ENCODE measurements around the gene ERP27.

GRCh38 chr12:14979468-14979867 is 41.1 kb upstream of the ERP27 start:
- no peak for TF ChIP-seq SIN3A (IDR thresholded peaks at IDR 0.05; ENCODE audit: borderline replicate concordance, low read depth, low read length)
- TF ChIP-seq RXRA (IDR thresholded peaks at IDR 0.05; ENCODE audit: borderline replicate concordance, low read depth) = no peak
- no peak for TF ChIP-seq MAX (IDR thresholded peaks at IDR 0.05; ENCODE audit: low read depth)
- no peak for TF ChIP-seq NFIC (IDR thresholded peaks at IDR 0.05; ENCODE audit: borderline replicate concordance)
- TF ChIP-seq, protein P1, sequence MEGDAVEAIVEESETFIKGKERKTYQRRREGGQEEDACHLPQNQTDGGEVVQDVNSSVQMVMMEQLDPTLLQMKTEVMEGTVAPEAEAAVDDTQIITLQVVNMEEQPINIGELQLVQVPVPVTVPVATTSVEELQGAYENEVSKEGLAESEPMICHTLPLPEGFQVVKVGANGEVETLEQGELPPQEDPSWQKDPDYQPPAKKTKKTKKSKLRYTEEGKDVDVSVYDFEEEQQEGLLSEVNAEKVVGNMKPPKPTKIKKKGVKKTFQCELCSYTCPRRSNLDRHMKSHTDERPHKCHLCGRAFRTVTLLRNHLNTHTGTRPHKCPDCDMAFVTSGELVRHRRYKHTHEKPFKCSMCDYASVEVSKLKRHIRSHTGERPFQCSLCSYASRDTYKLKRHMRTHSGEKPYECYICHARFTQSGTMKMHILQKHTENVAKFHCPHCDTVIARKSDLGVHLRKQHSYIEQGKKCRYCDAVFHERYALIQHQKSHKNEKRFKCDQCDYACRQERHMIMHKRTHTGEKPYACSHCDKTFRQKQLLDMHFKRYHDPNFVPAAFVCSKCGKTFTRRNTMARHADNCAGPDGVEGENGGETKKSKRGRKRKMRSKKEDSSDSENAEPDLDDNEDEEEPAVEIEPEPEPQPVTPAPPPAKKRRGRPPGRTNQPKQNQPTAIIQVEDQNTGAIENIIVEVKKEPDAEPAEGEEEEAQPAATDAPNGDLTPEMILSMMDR (IDR thresholded peaks at IDR 0.05) = no peak
- no peak for TF ChIP-seq GABPA (IDR thresholded peaks at IDR 0.05; ENCODE audit: low read depth)
- TF ChIP-seq FOSL2 (IDR thresholded peaks at IDR 0.05; ENCODE audit: borderline replicate concordance, low read depth) = no peak
- no peak for TF ChIP-seq GATA2 (CRISPR knock-in tag; IDR thresholded peaks at IDR 0.05)
- TF ChIP-seq EZH2phosphoT487 (IDR thresholded peaks at IDR 0.05; ENCODE audit: borderline replicate concordance, low read depth) = no peak
- no peak for TF ChIP-seq IRF3 (IDR thresholded peaks at IDR 0.05; ENCODE audit: low read depth, low read length)
- TF ChIP-seq POLR2AphosphoS5 (IDR thresholded peaks at IDR 0.05; ENCODE audit: low read depth, low read length) = no peak
- TF ChIP-seq JUND (IDR thresholded peaks at IDR 0.05) = no peak
- TF ChIP-seq, protein P2, sequence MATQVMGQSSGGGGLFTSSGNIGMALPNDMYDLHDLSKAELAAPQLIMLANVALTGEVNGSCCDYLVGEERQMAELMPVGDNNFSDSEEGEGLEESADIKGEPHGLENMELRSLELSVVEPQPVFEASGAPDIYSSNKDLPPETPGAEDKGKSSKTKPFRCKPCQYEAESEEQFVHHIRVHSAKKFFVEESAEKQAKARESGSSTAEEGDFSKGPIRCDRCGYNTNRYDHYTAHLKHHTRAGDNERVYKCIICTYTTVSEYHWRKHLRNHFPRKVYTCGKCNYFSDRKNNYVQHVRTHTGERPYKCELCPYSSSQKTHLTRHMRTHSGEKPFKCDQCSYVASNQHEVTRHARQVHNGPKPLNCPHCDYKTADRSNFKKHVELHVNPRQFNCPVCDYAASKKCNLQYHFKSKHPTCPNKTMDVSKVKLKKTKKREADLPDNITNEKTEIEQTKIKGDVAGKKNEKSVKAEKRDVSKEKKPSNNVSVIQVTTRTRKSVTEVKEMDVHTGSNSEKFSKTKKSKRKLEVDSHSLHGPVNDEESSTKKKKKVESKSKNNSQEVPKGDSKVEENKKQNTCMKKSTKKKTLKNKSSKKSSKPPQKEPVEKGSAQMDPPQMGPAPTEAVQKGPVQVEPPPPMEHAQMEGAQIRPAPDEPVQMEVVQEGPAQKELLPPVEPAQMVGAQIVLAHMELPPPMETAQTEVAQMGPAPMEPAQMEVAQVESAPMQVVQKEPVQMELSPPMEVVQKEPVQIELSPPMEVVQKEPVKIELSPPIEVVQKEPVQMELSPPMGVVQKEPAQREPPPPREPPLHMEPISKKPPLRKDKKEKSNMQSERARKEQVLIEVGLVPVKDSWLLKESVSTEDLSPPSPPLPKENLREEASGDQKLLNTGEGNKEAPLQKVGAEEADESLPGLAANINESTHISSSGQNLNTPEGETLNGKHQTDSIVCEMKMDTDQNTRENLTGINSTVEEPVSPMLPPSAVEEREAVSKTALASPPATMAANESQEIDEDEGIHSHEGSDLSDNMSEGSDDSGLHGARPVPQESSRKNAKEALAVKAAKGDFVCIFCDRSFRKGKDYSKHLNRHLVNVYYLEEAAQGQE (IDR thresholded peaks at IDR 0.05; ENCODE audit: low read depth, low read length) = no peak
